Astrocyte of the cerebellum (primary cell): ENCODE data around the gene AGAP1.

Source experiments
- DNase-seq: peaks from one replicate; pipeline ENCODE4 v3.0.0-alpha.2; 2011; ENCODE audit warnings: low read depth
- H3K4me3 ChIP-seq: 2 replicates; pipeline ENCODE4 v1.5.1; 2011; ENCODE audit warnings: mild to moderate bottlenecking, low read depth, low read length, moderate library complexity
- in situ Hi-C: cut with HindIII; loops from 2 replicates; pipeline ENCODE4 v1.10.0; 2017; ENCODE audit warnings: low sequenced_read_pairs
- TF ChIP-seq, protein P1 (sequence below): IDR thresholded peaks from 2 replicates; pipeline ENCODE4 v1.5.1; 2012; ENCODE audit warnings: low read length, low read depth, moderate library complexity, mild to moderate bottlenecking; ENCODE audit errors: missing control alignments

AGAP1 gene

GRCh38 chr2:236051806-236052205 lies 558.0 kb downstream of the AGAP1 start:
- no peak for DNase-seq
- in situ Hi-C loops = no loop called here
- no peak overlapping the region for H3K4me3 ChIP-seq
- TF ChIP-seq, protein P1, sequence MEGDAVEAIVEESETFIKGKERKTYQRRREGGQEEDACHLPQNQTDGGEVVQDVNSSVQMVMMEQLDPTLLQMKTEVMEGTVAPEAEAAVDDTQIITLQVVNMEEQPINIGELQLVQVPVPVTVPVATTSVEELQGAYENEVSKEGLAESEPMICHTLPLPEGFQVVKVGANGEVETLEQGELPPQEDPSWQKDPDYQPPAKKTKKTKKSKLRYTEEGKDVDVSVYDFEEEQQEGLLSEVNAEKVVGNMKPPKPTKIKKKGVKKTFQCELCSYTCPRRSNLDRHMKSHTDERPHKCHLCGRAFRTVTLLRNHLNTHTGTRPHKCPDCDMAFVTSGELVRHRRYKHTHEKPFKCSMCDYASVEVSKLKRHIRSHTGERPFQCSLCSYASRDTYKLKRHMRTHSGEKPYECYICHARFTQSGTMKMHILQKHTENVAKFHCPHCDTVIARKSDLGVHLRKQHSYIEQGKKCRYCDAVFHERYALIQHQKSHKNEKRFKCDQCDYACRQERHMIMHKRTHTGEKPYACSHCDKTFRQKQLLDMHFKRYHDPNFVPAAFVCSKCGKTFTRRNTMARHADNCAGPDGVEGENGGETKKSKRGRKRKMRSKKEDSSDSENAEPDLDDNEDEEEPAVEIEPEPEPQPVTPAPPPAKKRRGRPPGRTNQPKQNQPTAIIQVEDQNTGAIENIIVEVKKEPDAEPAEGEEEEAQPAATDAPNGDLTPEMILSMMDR = no peak

- TF ChIP-seq, protein P1 = no peak
- no peak overlapping the region for H3K4me3 ChIP-seq
- DNase-seq = no peak
- in situ Hi-C loops = no loop called here
Observed at GRCh38 chr2:236052206-236052605, 558.4 kb downstream of the AGAP1 start.

DNA sequence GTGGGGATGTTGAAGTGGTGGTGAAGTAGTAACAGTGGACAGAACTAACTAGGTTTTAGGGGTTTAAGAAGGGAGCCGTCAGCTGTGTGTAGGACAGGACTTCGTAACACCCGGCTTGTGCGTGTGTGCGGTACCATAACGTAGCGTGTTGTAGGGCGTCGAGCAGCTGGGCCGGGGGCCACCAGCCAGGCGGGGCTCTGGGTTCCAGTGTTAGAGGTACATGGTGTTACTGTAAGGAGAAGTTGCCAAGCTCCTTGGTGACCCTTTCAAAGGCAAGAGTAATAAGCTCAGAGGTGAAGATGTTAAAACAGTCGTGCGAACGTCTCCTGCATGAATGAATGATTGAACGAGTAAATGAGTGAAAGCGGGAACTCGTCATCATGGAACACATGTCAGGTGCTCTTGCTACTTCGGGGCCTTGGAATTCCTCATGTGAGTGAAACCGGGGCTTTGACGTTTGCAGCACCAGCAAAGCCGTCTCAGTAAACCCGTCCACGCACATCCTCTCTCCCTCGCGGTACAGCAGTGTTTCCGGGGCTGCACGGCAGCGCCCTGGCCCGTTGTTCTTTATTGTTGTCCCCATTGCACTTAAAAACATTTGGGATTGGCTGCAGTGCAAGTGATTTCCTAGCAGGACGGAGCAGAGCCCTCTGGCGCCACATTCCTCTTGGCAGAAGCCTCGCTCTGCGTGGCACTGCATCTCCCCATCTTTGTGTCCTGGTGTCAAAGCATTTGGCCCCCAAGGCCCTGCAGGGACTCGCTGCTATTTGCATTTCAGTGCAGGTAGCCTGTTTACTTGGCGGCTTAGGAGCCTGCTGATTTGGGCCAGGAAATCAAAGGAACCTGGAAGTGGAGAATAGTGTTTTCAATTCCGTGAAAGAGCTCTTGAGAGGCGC lies 559.3 kb downstream of the AGAP1 start:
- DNase-seq = no peak
- TF ChIP-seq, protein P1 = no peak
- H3K4me3 ChIP-seq = no peak overlapping the region
- in situ Hi-C loops = no loop called here

GRCh38 chr2:236054125-236054524 lies 560.3 kb downstream of the AGAP1 start:
- in situ Hi-C loops = no loop called here
- TF ChIP-seq, protein P1 = no peak
- no peak overlapping the region for H3K4me3 ChIP-seq
- no peak for DNase-seq

DNA sequence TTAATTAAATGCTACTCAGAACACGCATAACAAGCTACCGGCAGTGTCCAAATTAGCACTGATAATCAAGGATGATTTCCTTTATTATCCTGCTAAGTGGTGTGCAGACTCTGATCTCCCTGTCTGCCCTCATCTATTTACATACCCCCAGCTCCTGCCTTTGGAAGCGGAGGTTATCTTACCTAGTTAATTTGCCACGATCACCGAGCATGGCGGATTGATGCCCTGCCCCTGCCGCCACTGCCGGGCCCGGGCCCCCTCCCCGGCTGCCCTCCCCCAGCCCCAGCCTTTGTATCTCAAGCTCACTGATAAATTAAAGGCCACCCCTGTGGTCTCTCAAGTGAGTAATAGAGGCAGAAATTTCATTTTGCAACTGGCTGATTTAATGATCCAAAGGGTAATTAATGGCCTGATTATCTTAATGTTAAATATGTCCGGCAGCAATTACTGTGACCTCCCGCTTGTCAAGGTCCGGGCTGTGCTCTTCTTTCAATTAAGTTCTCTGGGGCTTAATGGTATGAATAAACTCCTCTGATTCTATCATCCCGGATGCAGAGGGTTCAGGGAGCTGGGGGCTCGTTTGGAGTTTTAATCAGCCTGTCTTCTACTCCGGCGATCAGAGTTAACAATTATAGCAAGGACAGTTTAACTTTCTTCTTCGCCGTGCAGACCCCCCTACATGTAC lies 560.9 kb downstream of the AGAP1 start:
- H3K4me3 ChIP-seq = no peak overlapping the region
- TF ChIP-seq, protein P1 = no peak
- DNase-seq = no peak
- in situ Hi-C loops = no loop called here

DNA sequence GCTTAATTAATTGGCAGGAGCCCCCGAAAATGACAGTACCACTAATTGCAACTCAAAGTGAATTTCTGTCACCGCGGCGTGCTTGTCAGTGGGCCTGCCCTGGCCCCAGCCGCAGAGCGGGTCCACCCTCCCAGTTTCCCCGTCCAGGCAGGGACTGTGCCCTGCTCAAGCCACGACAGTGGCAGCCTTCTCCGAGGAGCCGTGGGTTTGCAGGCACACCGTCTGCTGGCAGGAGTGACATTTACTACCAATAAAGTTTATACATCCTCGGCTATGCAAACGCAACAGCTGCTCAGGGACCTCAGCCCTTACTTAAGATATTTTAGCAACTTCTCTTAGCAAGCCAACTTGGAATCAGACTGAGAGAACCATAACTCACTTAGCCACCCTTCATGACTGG lies 561.6 kb downstream of the AGAP1 start:
- no peak for DNase-seq
- in situ Hi-C loops = no loop called here
- no peak overlapping the region for H3K4me3 ChIP-seq
- TF ChIP-seq, protein P1 = no peak
